Measurements from ENCODE around the gene VDR.

Gene VDR

GRCh38 chr12:47808574-47809365 is 96.0 kb downstream of the VDR start:
- DNase-seq: no peak

- no peak for DNase-seq
Measured at GRCh38 chr12:47808050-47808449, 96.7 kb downstream of the VDR start.

DNA sequence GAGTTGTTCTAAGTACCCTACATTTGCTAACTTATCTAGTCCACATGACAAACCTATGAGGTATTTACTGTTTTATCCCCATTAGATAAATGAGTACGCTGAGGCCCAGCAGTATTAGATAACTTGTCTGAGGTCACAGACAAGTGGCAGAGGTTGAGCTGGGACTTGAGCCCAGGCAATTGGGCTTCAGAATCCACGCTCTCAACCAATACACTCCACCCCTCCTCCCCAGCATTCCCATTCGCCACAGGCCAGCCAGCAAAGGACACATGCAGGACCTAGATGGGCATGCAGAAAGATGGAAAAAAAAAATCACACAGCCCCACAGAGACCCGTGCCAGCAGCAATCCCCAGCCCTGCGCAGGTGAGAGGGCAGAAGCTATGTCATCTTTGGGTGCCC is 97.5 kb downstream of the VDR start:
- DNase-seq: no peak

DNA sequence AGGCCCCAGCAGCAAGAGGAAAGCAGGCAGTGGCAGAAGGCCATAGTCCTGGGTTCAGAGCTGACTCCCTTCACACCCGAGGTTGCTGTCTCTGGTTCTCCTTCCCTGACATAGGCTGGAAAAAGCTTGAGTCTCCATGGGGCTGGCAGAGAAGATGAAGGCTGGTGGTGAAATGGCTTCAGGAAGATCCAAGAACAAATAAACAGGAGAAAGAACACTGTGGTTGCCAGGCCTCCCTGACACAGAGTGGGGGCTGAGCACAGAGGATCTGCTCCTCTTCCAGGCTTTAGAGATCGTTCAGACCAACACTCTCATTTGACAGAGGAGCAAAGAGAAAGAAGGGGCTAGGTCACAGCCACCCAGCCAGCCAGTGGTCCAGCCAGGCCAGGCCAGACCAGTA is 99.4 kb downstream of the VDR start:
- DNase-seq: no peak

GRCh38 chr12:47804171-47804570 is 100.6 kb downstream of the VDR start:
- DNase-seq: no peak

DNA sequence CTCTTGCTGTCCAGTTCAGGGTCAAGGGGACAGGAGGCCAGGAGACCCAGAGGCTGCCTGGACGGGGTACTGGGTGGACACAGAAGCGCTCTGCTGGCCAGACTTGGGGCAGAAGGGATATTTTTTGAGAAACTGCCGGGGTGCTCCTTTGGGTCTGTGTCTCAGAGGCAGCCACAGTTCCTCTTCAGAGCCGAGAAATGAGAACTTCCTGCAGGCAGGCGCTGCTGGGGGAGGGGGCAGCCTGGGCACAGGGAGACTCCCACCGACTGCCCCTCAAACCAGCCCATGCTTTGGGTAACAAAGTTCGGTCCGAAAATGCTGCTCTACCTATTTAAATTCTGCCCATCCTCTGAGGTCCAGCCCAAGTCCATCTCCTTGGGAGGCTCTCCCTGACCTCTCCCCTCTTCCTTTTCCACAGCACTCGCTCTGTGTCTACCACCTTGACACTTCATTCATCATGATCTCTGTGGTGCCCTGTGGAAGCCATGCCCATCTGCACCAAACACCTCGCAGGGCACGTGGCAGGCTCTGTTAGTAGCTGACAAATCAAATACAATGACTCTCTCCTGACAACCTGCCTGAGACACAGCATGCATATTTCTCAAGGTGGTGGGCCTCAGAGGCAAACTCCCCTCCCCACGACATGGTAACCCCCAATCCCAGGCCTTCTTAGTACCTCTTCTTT is 101.5 kb downstream of the VDR start:
- DNase-seq: no peak

DNA sequence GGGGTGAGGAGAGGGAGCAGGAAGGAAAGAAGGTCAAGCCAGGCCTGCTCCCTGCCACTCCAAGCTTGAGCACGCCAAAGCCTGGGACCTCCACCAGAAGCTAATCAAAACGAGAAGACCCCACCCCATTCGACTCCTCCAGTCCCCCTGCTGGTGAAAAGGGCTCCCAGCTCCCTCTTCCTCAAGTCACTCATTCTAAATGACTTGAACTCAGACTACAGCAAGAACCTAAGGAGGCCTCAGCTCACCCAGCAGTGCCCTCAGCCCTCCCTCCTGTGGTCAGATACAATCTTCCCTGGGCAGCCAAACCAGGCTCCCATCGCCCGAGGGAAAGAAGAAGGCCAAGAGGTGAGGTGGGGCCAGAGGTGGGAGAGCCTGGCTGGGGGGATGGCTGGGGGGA is 102.5 kb downstream of the VDR start:
- no peak for DNase-seq

GRCh38 chr12:47801904-47802246 is 102.9 kb downstream of the VDR start:
- no peak for DNase-seq

DNA sequence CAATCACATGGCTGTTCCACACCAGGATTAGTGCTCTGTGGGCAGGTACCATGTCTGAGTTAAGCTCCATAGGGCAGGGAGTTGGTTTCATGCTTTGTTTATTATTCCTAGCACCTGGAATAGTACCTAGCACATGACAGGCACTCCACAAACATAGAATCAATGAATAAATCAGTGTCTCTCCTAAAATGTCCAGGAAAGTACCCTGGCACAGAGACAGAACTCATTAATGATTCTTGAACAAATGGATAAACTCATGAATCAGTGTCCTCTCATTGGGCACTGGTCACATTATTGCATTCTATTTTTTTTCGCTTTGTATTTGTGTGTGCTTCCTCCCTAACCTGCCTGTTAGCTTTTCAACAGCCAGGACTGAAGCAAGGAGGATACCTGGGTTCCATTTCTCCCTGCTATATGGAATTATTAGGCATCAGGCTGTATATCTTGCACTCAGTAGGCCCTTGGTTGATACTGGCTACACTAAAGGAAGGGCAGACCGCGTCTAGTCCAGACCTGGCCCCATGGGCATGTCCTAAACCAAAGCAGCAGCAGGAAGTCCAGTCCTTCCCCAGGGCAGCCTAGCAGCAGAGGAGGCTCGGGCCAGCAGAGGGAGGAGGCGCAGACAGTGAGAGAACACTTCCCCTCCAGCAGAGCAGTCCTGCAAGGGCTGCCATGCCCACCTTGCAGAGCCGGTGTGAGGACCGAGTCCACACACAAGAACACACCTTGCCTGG is 103.5 kb downstream of the VDR start:
- DNase-seq: no peak

GRCh38 chr12:47800582-47800981 is 104.2 kb downstream of the VDR start:
- no peak for DNase-seq

GRCh38 chr12:47799357-47799955 is 105.3 kb downstream of the VDR start:
- no peak for DNase-seq

DNA sequence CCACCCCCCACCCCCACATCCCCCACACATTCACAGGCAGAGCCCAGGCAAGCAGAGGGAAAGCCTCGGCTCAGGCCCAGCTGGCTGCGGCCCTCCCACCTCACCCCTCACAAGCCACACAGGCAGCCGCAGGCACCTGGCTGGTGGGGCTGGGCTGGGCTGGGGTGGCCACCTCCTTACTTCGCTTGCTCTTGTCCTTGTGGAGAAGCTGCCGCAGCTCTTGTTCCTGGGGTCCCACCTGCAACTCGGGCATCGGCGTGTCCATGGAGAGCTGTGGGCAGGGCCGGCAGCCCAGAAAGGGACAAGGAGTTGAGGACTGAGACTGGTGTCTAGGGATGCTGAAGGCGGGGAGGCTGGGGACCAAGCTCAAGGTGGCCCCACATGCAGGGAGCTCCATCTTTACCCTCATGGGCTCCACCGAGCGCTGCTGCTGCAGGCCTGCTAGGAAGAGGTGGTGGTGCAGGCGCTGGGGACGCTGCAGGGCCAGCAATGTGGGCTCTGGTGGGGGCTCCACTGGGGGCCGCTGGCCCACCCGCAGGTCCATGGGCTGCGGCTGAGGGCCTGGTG is 106.3 kb downstream of the VDR start:
- DNase-seq: no peak

GRCh38 chr12:47797441-47797840 is 107.4 kb downstream of the VDR start:
- DNase-seq: no peak

- no peak for DNase-seq
Measured at GRCh38 chr12:47795814-47796411, 108.9 kb downstream of the VDR start.

DNA sequence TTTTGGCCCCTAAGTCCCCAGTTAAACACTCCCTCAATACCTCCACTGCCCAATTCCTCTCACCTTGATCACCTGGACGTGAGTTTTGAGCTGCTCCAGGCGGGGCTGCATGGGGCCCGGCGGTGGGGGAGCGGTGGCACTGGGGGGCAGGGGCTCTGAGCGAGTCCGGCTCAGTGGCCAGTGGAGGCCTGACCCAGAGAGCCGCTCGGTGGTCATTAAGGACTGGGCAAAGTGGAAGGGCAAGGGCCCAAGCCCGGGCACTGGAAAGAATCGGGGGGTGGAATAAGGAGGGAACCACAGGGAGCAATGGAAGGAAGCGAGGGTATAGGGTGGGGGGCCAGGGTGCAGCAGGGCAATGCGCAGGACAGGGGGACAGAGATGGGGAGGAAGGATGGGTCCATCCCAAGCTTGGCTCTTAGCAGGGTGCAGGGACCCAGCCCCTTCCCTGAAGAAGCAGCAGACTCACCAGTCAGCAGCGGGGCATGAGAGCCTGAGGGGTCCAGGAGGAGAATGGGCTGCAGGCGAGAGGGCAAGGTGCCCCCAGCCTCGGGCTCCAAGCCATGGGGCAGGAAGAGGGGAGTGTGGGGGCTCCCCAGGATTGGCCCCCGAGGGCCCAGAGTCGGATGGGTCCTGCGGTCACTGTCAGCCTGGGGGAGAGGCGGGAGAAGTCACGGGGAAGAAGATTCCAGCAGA is 109.5 kb downstream of the VDR start:
- no peak for DNase-seq

- DNase-seq: no peak
Measured at GRCh38 chr12:47794679-47795078, 110.1 kb downstream of the VDR start.

- no peak for DNase-seq
Measured at GRCh38 chr12:47793015-47793681, 111.6 kb downstream of the VDR start.

DNA sequence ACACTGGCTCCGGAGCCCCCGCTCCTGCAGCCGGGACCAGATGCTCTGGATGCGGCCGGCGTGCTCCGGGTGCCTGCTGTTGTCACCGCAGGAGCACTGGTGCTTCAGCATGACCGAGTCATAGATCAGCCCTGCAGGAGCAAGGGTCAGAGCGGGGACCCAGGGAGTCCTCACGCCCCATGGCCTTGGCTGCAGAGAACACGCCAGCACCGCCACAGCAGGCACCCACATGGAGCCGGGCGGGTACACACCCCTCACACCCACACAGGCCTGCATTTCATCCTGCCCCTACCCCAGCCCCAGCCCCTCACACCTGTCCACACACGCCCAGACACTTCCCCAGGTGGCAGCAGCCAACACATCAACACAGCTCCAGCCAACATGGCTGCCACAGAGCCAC is 112.9 kb downstream of the VDR start:
- no peak for DNase-seq

All from DMS 273 treated with DMSO at 0.1 percent for 48 hours (cell line).